Measurements from ENCODE around the gene ANKRD11.

The ANKRD11 gene

DNA sequence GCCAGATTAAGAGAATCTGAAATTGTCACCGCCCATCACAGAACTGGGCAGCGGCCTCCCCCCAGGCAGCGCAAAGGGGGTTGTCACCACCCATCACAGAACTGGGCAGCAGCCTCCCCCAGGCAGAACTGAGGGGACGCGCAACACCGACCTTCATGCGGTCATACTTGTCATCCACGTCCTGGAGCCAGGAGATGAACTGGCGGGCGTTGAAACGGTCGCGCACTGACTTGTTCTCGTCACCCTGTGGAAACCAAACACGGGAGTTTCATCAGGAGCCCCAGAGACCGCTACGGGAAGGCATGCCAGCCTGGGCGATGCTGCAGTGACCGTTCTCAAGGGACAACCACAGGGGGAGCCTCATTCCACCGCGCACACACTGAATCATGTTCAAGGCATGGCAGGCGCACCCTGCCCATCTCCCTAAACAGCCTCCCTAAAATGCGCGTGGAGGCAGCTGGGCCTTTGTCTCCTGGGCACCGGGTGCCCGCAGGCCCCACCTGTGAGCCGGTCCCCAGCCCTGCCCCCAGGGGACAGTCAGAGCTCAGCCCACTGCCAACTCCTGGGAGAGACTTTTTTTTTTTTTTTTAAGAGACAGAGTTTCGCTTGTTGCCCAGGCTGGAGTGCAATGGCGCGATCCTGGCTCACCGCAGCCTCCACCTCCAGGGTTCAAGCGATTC lies 219.6 kb downstream of the ANKRD11 start:
- H2AFZ ChIP-seq (ENCODE audit: low read length) = no peak overlapping the region
- H3K9me3 ChIP-seq (replicated peaks; ENCODE audit: insufficient read depth, low read length) = no peaks in the 10 kb centered on the region
- no peak for DNase-seq
- H3K36me3 ChIP-seq (replicated peaks; ENCODE audit: insufficient read depth, low read length) = no peaks in the 10 kb centered on the region; the same call in 1 of the 2 replicates
- no peaks in the 10 kb centered on the region for H3K9me2 ChIP-seq (replicated peaks; ENCODE audit: insufficient read depth, low read length)
- no peak overlapping the region for H3K9ac ChIP-seq (ENCODE audit: low read length)
- H3K4me3 ChIP-seq (ENCODE audit: low read length) = no peak overlapping the region
- no peaks in the 10 kb centered on the region for H3K27me3 ChIP-seq (replicated peaks; ENCODE audit: insufficient read depth, low read length)
- 0 out of 2 replicates have a peak, but pooled peaks cover 2% of the 10 kb centered on the region for H3K79me2 ChIP-seq (ENCODE audit: low read length)
- H3K4me2 ChIP-seq (ENCODE audit: low read depth, low read length) = no peak overlapping the region
- no peaks in the 10 kb centered on the region for H3F3A ChIP-seq (ENCODE audit: insufficient read depth, low read length)
- H3K27ac ChIP-seq (ENCODE audit: low read length) = no peak overlapping the region
- H4K20me1 ChIP-seq (ENCODE audit: insufficient read depth, low read length) = no peaks in the 10 kb centered on the region
- no peaks in the 10 kb centered on the region for H3K4me1 ChIP-seq (ENCODE audit: low read length)
- TF ChIP-seq EZH2phosphoT487 (IDR thresholded peaks at IDR 0.05; ENCODE audit: low read length) (no peak), EZH2 (optimal IDR thresholded peaks at IDR 0.05; ENCODE audit: low read depth, low read length) (no peak)
- TF ChIP-seq, protein P1, sequence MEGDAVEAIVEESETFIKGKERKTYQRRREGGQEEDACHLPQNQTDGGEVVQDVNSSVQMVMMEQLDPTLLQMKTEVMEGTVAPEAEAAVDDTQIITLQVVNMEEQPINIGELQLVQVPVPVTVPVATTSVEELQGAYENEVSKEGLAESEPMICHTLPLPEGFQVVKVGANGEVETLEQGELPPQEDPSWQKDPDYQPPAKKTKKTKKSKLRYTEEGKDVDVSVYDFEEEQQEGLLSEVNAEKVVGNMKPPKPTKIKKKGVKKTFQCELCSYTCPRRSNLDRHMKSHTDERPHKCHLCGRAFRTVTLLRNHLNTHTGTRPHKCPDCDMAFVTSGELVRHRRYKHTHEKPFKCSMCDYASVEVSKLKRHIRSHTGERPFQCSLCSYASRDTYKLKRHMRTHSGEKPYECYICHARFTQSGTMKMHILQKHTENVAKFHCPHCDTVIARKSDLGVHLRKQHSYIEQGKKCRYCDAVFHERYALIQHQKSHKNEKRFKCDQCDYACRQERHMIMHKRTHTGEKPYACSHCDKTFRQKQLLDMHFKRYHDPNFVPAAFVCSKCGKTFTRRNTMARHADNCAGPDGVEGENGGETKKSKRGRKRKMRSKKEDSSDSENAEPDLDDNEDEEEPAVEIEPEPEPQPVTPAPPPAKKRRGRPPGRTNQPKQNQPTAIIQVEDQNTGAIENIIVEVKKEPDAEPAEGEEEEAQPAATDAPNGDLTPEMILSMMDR (IDR thresholded peaks at IDR 0.05; ENCODE audit: low read length) = no peak

GRCh38 chr16:89269805-89270665 lies 220.3 kb downstream of the ANKRD11 start:
- H3F3A ChIP-seq (ENCODE audit: insufficient read depth, low read length) = no peaks in the 10 kb centered on the region
- no peaks in the 10 kb centered on the region for H4K20me1 ChIP-seq (ENCODE audit: insufficient read depth, low read length)
- no peak for DNase-seq
- H2AFZ ChIP-seq (ENCODE audit: low read length) = no peak overlapping the region
- H3K79me2 ChIP-seq (ENCODE audit: low read length) = 0 out of 2 replicates have a peak, but pooled peaks cover 2% of the 10 kb centered on the region
- no peak for TF ChIP-seq EZH2 (optimal IDR thresholded peaks at IDR 0.05; ENCODE audit: low read depth, low read length)
- TF ChIP-seq, protein P1 (IDR thresholded peaks at IDR 0.05; ENCODE audit: low read length) = no peak
- TF ChIP-seq EZH2phosphoT487 (IDR thresholded peaks at IDR 0.05; ENCODE audit: low read length) = no peak
- H3K4me1 ChIP-seq (ENCODE audit: low read length) = no peaks in the 10 kb centered on the region
- H3K27me3 ChIP-seq (replicated peaks; ENCODE audit: insufficient read depth, low read length) = no peaks in the 10 kb centered on the region
- H3K9ac ChIP-seq (ENCODE audit: low read length) = no peak overlapping the region
- no peak overlapping the region for H3K4me2 ChIP-seq (ENCODE audit: low read depth, low read length)
- H3K36me3 ChIP-seq (replicated peaks; ENCODE audit: insufficient read depth, low read length) = no peaks in the 10 kb centered on the region; the same call in 1 of the 2 replicates
- H3K4me3 ChIP-seq (ENCODE audit: low read length) = no peak overlapping the region
- no peaks in the 10 kb centered on the region for H3K9me2 ChIP-seq (replicated peaks; ENCODE audit: insufficient read depth, low read length)
- no peaks in the 10 kb centered on the region for H3K9me3 ChIP-seq (replicated peaks; ENCODE audit: insufficient read depth, low read length)
- no peak overlapping the region for H3K27ac ChIP-seq (ENCODE audit: low read length)

DNA sequence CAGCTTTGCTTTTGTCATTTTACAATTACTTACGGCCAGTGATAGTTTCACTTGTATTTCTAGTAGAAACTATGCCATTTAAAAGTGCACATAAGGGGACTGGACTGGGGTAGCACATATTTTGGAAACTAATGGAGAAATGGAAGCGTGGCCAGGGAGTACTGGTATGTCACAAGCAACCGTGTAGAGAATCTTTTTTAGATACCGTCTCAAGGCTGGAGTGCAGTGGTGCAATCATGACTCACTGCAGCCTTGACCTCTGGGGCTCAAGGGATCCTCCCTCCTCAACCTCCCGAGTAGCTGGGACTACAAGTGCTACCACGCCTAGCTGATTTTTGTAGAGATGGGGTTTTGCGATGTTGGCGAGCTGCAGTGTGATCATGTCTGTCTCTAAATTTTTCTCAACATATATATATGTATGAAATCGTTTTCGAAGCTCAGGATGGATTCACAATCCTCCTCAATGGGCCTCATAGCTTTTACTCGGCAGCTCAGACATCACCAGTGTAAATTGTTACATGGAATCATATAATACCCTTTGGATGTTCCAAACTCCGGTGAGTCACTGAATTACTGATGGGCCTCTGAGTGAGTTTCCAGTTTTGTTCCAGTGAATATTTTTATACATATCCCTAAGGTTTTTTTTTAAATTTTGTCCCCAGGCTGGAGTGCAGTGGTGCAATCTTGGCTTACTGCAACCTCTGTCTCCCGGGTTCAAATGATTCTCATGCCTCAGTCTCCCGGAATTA lies 221.2 kb downstream of the ANKRD11 start:
- no peaks in the 10 kb centered on the region for H3K27me3 ChIP-seq (replicated peaks; ENCODE audit: insufficient read depth, low read length)
- H3F3A ChIP-seq (ENCODE audit: insufficient read depth, low read length) = no peaks in the 10 kb centered on the region
- H3K9me2 ChIP-seq (replicated peaks; ENCODE audit: insufficient read depth, low read length) = no peaks in the 10 kb centered on the region
- no peaks in the 10 kb centered on the region; the same call in 1 of the 2 replicates for H3K36me3 ChIP-seq (replicated peaks; ENCODE audit: insufficient read depth, low read length)
- H2AFZ ChIP-seq (ENCODE audit: low read length) = no peak overlapping the region
- 0 out of 2 replicates have a peak, but pooled peaks cover 2% of the 10 kb centered on the region for H3K79me2 ChIP-seq (ENCODE audit: low read length)
- DNase-seq = no peak
- no peaks in the 10 kb centered on the region for H4K20me1 ChIP-seq (ENCODE audit: insufficient read depth, low read length)
- H3K4me1 ChIP-seq (ENCODE audit: low read length) = no peaks in the 10 kb centered on the region
- TF ChIP-seq EZH2phosphoT487 (IDR thresholded peaks at IDR 0.05; ENCODE audit: low read length) (no peak), EZH2 (optimal IDR thresholded peaks at IDR 0.05; ENCODE audit: low read depth, low read length) (no peak)
- TF ChIP-seq, protein P1 (IDR thresholded peaks at IDR 0.05; ENCODE audit: low read length) = no peak
- no peak overlapping the region for H3K4me2 ChIP-seq (ENCODE audit: low read depth, low read length)
- H3K9me3 ChIP-seq (replicated peaks; ENCODE audit: insufficient read depth, low read length) = no peaks in the 10 kb centered on the region
- H3K27ac ChIP-seq (ENCODE audit: low read length) = no peak overlapping the region
- H3K4me3 ChIP-seq (ENCODE audit: low read length) = no peak overlapping the region
- H3K9ac ChIP-seq (ENCODE audit: low read length) = no peak overlapping the region

Data from MM.1S (cell line).